ENCODE data around the gene CDHR4.
A peak's percentile ranks its signal among the peaks of the same experiment; 100 is the strongest.
"Not testable (repeated sequence)": the region's sequence is repeated elsewhere in the genome, so short reads cannot be mapped to it uniquely, and the experiment has no call there.

The CDHR4 gene

GRCh38 chr3:49785565-49786356, 13.9 kb downstream of the CDHR4 start:
- DNase-seq (ENCODE audit: low read depth in 1 of 2, low spot score in 1 of 2) = peak in 1 of 2 experiments; percentile 19
- no peak for TF ChIP-seq JUND (IDR thresholded peaks at IDR 0.05; ENCODE audit: low read depth)

GRCh38 chr3:49782277-49782676, 17.4 kb downstream of the CDHR4 start:
- DNase-seq (ENCODE audit: low read depth in 1 of 2, low spot score in 1 of 2); in situ Hi-C loops (cut with HindIII; ENCODE audit: low pct_unique_long_range_greater_than_20kb, low sequenced_read_pairs): not testable (repeated sequence)

More at GRCh38 chr3:49785565-49786356, 13.9 kb downstream of the CDHR4 start:
- in situ Hi-C loops (cut with HindIII; ENCODE audit: low pct_unique_long_range_greater_than_20kb, low sequenced_read_pairs) = no loop called here

DNA sequence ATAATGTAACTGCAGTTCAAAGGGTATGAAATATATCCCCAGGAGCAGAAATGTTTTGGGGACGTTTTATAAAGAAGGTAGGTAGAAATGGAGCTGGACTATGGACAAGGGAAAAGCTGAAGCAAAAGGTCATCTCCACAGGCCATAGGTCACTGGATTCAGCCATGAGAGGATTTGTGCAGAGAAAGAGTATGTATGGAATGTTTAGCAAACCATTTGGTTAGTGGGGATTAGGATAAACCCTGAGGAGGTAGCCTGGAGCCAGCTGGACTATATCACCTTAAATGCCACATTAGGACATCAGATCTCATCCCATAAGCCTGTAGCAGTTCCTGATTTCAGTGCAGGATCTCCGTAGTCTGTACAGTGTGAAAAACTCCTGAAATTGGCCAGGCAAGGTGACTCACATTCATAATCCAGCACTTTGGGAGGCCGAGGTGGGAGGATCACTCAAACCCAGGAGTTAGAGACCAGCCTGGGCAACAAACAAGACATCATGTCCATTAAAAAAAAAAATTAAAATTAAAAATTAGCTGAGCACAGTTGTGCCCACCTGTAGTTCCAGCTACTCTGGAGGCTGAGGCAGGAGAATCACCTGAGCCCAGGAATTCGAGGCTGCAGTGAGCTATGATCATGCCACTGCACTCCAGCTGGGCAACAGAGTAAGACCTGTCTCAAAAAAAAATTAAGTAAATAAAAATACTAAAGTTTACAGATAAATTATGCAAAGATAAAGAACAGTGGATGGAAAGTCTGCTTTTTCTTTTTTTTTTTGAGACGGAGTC, 18.1 kb downstream of the CDHR4 start:
- in situ Hi-C loops (cut with HindIII; ENCODE audit: low pct_unique_long_range_greater_than_20kb, low sequenced_read_pairs) = no loop called here
- TF ChIP-seq JUND (IDR thresholded peaks at IDR 0.05; ENCODE audit: low read depth) = no peak
- no peak for DNase-seq (ENCODE audit: low read depth in 1 of 2, low spot score in 1 of 2)

- in situ Hi-C loops (cut with HindIII; ENCODE audit: low pct_unique_long_range_greater_than_20kb, low sequenced_read_pairs); DNase-seq (ENCODE audit: low read depth in 1 of 2, low spot score in 1 of 2): not testable (repeated sequence)
Measured at GRCh38 chr3:49780975-49781365, 18.7 kb downstream of the CDHR4 start.

GRCh38 chr3:49780080-49780974, 19.3 kb downstream of the CDHR4 start:
- no peak for DNase-seq (ENCODE audit: low read depth in 1 of 2, low spot score in 1 of 2)
- TF ChIP-seq JUND (IDR thresholded peaks at IDR 0.05; ENCODE audit: low read depth) = no peak
- in situ Hi-C loops (cut with HindIII; ENCODE audit: low pct_unique_long_range_greater_than_20kb, low sequenced_read_pairs) = no loop called here

DNA sequence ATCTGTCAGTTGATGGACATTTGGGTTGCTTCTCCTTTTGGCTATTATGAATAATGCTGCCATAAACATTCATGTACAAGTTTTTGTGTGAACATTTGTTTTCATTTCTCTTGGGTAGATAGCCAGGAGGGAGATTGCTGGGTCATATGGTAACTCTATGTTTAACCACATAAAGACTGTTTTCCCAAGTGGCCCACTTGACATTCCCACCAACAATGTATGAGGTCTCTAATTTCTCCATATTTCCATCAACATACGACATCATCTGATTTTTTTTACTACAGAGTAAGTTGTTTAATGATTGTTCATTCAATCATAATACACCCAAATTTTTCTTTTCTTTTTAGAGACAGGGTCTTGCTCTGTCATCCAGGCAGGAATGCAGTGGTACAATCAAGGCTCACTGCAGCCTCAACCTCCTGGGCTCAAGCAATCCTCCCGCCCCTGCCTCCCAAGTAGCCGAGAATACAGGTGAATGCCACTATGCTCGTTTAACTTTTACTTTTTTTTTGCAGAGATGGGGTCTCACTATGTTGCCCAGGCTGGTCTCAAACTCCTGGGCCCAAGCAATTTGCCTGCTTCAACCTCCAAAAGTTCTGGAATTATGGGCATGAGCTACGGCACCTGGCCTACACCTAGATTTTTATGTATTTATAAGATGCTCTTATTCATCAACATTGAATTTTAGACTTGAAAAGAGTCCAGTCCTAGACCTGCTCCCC, 20.2 kb downstream of the CDHR4 start:
- in situ Hi-C loops (cut with HindIII; ENCODE audit: low pct_unique_long_range_greater_than_20kb, low sequenced_read_pairs) = no loop called here
- TF ChIP-seq JUND (IDR thresholded peaks at IDR 0.05; ENCODE audit: low read depth) = no peak
- no peak for DNase-seq (ENCODE audit: low read depth in 1 of 2, low spot score in 1 of 2)

- DNase-seq (ENCODE audit: low read depth in 1 of 2, low spot score in 1 of 2); in situ Hi-C loops (cut with HindIII; ENCODE audit: low pct_unique_long_range_greater_than_20kb, low sequenced_read_pairs): not testable (repeated sequence)
Measured at GRCh38 chr3:49776101-49776500, 23.6 kb downstream of the CDHR4 start.

DNA sequence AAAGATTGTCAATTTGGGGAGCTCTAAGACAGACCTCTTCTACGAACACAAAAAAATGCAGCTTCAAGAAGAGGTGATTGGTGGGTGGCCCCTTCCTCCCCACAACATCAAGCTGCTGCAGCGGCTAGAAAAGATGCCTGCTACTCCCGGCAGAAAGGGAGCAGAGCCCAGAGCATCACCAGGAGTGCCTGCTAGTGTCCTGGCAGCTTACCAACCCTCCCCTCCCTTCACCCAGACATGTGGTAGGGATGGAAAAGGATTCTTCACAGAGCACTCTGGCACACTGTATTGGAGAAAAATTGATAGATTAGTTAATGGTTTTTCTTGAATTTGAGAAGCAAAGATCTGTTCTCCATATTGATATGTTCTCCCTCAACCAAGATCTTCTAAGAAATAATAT, 24.1 kb downstream of the CDHR4 start:
- DNase-seq (ENCODE audit: low read depth in 1 of 2, low spot score in 1 of 2) = no peak
- TF ChIP-seq JUND (IDR thresholded peaks at IDR 0.05; ENCODE audit: low read depth) = no peak
- in situ Hi-C loops (cut with HindIII; ENCODE audit: low pct_unique_long_range_greater_than_20kb, low sequenced_read_pairs) = no loop called here

- no peak for TF ChIP-seq JUND (IDR thresholded peaks at IDR 0.05; ENCODE audit: low read depth)
- no peak for DNase-seq (ENCODE audit: low read depth in 1 of 2, low spot score in 1 of 2)
- in situ Hi-C loops (cut with HindIII; ENCODE audit: low pct_unique_long_range_greater_than_20kb, low sequenced_read_pairs) = no loop called here
Measured at GRCh38 chr3:49772703-49773102, 27.0 kb downstream of the CDHR4 start.

- DNase-seq (ENCODE audit: low read depth in 1 of 2, low spot score in 1 of 2) = no peak
- no peak for TF ChIP-seq JUND (IDR thresholded peaks at IDR 0.05; ENCODE audit: low read depth)
- in situ Hi-C loops (cut with HindIII; ENCODE audit: low pct_unique_long_range_greater_than_20kb, low sequenced_read_pairs) = no loop called here
Measured at GRCh38 chr3:49771340-49771938, 28.2 kb downstream of the CDHR4 start.

DNA sequence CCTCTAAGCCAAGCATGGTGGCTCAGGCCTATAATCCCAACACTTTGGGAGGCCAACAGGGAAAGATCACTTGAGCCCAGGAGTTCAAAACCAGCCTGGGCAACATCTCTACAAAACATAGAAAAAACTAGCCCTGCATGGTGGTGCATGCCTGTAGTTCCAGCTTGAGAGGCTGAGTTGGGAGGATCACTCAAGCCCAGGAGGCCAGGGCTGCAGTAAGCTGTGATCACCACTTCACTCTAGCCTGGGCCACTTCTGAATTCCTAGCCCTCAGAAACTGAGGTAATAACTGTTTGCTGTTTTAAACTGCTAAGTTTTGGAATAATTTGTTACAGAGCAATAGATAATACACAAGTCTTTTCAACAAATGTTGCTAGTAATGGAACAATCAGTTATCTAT, 29.7 kb downstream of the CDHR4 start:
- in situ Hi-C loops (cut with HindIII; ENCODE audit: low pct_unique_long_range_greater_than_20kb, low sequenced_read_pairs) = no loop called here
- TF ChIP-seq JUND (IDR thresholded peaks at IDR 0.05; ENCODE audit: low read depth) = no peak

More for the DNA sequence above, 29.7 kb downstream of the CDHR4 start:
- no peak for DNase-seq (ENCODE audit: low read depth in 1 of 2, low spot score in 1 of 2)
